ENCODE measurements around the gene DRGX.

GRCh38 chr10:49333192-49333591 lies 62.7 kb downstream of the DRGX start:
- no peak for TF ChIP-seq CTCF (tag by site-specific recombination; IDR thresholded peaks at IDR 0.05)
- no peak for TF ChIP-seq ZNF416 (tag by site-specific recombination; IDR thresholded peaks at IDR 0.05)

Measured in HEK293 (cell line).